NCI-H748 treated with DMSO at 0.1 percent for 48 hours (cell line): Measurements from ENCODE around the gene CHAT.

Experiments used
- DNase-seq: peaks from one replicate; lab custom pipeline; 2025; lab: John Stamatoyannopoulos, UW

The CHAT gene

DNA sequence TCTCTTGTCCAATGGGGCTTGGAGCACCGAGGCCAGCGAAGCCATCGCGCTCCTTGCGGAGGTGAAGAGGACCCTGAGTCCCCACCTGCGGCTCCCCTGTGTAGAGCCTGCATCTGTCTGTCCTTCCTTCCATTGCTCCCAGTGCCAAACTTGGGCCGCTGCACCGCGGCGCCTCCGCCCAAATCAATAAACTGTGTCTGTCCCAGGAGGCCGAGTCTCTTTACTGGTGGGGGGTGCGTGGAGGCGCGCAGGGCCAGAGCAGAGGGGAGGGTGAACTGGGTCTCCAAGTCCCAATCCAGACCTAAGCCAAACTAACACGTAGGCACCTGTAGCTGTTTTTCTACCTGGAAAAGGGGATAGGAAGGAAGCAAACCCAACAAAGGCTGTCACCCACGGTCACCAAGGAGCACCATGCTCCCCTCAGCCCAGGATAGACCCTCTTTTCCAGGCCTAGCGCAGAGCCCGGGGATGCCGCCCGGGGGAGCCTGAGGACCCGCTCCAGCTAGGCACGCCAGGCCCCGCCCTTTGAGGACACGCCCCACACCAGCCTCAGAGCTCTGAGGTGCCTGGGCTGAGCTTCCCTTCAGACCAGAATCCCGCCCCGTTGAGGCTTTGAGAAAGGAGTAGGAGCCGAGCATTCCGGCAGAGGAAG, 1.2 kb upstream of the CHAT start:
- DNase-seq: no peak

DNA sequence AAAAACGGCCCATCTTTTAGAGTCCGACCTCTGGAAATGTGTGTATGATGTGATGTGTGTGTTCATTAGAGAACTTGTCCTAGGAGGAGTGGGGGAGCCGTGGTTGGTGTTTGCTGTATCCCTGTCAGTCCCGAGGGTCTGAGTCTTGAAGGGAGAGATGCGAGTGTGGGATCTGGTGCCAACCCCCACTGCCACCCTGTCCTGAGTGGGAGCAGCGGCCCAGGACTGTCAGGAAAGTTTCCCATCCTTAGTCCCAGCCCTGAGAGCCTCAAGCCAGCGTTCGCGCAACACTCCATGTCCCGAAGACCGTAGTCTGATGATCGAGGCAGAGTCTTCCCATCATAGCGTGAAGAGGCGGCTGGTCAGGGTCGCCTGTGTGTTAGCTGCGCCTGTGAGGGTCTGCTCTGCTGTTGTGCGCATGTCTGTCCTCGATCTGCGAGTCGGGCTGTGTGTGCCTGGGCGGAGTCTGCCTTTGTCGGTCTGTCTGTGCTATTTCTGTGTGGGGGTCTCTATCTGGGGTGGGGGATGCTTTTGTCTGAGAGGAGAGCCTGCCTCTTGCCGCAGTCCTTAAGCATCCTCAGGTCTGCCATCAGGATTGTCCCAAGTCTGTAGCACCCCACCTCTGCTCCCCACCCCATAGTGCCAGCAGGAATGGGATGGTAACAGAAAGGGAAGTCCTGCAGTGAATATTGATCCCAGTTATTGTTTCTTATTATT, 514 bp upstream of the CHAT start:
- no peak for DNase-seq

DNA sequence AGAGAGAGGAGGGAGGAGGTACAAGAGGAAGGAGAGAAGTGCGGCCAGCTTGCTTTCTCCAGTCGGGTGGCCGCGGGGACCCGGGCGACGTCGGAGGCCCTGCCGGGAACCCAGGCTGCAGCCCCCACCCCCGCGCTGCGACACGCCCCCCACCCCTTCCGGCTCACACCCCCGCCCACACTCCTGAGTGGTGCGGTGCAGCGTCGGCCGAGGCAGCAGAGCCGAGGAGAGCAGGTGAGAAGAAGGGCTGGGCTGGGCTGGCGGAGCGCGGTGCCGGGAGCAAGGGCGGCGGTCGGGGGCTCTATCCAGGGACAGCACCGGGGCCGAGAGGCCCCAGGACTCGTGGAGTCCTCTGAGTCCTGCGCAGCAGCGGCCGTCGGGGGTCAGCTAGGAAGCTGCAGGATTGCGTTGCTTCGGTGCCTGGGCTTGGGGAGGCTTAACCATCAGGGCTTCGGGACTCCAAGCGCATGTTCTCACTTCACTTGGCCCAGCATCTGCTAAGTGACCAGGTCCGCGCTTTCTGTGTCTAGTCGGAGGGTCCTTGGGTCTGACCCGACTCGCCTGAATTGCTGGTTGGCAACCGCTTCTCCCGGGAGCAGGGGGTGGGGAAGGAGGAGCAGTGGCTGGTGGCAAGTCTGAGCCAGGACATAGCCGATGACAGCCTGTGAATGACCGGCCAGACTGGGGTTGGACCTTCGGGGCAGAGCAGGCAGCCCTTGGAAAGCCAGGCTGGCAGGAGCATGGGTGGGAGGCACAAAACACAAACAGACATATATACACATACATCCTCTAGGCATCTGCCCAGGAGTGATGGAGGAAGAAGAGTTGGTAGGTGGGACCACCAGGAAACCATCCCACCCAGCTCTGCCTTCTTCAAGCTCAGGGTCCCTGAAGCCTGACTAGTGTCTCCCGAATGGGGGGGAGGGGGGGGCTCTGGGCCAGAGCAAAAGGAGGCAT, 683 bp downstream of the CHAT start:
- no peak for DNase-seq

DNA sequence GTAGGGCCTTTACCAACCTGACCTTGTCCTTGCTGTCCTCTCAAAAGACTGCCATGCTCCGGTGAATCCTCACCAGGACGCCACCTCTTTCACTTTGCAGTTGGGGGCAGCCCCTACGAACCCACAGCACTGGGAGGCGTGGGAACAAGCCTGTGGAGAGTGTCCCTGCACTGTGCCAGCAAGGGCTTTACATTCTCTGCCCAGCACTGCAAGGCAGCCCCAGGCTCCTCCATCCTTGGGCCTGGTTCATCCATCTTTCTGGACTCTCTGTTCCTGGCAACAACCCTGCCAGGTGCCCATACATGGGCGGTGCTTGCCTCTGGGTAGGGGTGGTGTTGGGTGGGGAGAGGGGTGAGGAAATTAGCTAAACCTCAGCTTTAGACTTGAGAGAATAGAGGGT, 1.4 kb downstream of the CHAT start:
- DNase-seq: no peak

DNA sequence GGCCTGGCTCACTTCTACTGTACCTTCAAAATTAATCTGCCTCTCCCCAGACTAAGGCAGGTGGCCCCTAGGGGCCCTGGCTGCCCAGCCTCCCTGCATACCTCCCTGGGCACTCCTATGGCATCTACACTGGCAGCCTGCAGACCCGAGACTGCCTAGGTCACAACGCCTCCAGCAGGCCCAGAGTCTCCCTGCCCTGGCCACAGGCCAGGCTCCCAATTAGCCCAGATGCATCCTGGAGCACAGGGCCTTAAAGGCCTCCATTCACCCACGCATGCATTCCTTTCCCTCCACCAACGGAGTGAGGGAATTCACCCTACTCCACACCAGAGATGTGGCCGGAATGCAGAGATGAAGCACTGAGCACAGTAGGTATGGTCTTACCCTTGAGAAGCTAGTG, 1.9 kb downstream of the CHAT start:
- DNase-seq: no peak

DNA sequence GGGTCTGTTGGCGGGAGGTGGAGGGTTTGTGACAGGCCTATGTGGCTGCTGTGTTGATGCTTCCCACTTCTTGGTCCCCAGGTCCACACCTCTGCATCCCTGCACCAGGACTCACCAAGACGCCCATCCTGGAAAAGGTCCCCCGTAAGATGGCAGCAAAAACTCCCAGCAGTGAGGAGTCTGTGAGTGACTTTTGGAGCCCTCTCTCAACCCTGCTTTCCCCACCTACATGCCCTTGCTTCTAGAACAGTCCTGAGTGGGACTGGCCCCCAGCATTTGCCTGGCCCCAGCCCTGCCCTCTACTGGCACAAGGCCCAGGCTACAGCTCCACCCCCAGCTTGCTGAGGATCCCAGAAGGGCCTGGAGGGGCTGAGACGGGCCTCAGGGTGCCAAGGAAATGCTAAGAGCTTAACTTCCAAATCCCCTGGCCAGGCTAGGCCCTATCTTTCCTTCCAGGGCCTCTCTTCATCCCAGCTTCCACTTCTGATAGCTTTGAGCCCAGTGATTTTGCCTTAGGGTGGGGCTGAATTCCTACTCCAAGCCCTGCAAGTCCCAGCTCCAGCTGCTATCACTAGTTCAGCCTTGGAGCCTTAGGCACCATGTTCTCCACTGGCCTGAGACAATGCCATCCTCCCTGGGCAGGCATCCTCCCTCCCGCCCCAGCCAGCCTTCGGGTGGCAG, 2.7 kb downstream of the CHAT start:
- DNase-seq: no peak

DNA sequence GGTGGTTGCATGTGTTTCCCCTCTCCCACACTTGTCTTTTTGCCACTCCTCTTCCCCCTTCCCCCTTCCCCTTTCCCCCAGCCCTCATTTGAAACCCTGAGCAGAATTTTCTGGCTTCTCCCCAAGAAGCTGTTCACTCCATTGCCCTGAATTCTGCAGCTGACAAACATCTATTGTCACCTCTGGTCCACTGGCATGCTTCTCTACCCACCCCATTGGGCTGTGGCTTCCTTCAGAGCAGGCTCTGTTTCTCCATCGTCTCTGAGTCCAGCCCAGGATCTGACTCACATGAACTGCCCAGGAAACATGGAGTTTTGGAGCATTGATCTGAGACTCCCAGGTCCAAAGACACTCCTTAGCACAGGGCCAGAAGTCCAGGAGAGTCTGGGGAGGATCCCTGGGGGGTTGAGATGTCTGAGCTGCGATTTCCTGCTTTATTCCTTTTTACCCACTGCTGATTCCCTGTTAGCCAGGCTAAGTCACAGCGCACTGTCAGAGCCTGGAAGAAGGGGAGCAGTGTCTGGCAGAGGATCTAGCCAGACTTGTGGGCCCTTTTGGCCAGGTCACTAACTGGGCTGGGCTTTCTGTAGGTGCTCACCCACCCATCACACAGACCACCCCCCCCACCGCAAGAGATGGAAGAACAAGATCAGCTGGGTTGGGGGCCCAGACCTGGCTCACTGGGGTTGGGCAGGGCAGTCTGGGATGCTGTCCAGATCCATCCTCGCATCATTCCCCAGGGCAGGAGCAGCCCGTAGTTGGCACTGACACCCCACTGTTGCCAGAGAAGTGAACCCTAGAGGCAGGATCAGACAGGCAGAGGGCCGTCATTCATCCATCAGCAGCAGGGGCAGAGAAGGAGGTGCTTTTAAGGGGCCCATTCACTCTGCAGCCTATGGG, 3.5 kb downstream of the CHAT start:
- DNase-seq: no peak

DNA sequence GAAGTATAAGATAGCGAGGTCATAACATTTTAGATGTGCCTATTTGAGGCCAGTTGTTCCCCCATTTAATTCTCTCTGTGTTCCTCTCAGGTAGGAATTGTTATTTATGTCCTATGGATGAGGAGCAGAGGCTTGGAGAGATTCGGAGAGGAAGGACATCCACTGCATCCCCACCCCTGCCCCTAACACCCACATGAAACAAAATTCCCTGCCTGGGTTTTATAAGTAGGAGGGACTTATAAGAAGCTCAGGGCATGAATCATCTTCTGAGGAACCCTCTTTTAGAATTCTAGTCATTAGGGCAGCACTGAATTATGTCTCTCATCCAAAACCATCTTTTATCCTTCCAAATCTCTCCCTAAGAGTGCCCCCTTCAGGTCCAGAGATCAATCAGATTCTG, 5.0 kb downstream of the CHAT start:
- no peak for DNase-seq

DNA sequence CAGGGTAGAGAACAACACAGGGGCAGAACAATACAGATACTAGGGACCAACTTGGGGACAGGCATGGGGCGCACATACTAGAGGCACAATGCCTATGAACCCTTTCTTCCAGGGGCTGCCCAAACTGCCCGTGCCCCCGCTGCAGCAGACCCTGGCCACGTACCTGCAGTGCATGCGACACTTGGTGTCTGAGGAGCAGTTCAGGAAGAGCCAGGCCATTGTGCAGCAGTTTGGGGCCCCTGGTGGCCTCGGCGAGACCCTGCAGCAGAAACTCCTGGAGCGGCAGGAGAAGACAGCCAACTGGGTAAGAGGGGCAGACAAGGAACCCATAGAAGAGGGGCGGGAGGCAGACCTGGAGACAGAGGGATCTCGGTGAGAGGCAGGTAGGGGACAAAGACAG, 5.8 kb downstream of the CHAT start:
- DNase-seq: no peak

DNA sequence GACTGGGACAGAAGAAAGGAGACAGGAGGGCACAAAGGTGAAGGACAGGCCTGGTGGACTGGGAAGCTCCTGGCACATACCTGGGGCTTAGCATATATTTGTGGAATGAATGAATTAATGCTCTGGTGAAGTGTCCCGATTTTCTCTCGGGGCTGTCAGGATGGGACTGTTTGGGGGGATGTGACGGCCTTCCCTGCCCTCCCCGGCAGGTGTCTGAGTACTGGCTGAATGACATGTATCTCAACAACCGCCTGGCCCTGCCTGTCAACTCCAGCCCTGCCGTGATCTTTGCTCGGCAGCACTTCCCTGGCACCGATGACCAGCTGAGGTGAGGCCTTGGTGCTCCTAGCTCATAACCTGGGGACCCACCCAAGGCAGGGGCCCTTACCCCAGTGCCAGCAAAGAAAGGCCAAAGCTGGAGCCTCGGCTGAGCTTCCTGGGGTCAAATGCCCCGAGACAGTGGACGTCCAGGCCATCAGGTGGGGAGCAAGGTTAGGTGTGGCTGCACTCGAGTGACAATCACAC, 6.5 kb downstream of the CHAT start:
- DNase-seq: no peak

DNA sequence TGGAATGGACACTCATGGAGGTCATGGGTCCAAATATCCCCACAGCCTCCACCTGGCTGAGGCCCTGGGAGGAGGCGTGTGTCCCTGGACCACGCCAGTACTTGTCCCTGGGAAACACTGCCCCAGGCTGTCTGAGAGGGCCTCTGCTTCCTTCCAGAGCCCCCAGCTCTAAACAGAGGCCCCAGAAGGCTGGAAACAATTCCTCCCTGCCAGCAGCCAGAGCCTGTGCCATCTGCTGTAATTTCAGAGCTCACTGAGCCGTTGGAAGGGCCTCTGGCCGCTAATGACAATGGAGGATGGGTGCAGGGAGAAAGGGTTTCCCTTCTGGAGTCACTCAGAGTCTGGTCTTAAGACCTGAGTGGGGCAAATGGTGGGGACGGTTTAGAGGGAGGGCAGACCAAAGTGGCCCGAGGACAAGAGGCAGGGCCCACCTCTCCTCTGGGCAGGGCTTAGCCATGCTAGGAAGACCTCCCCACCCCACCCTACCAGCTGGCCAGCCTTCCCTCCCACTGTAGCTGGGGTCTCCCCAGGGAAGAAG, 7.1 kb downstream of the CHAT start:
- no peak for DNase-seq

DNA sequence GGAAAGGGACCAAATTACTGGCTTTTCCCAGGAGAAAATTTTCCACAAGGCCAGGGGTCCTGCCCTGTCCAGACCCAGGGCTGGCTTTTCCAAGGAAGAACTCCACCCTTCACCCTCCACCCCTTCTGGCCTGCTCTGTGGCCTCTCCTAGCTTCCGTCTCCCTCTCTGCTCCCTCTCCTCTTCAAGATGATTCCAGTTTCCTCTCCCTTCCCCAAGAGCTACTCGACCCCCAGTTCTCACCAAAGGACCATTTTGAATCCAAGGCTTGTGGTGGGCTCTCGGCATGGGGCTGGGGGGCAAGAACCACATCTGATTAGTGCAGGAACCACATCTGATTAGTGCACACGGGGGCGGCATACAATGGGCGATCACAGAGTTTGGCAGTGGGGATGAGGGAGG, 7.7 kb downstream of the CHAT start:
- no peak for DNase-seq

DNA sequence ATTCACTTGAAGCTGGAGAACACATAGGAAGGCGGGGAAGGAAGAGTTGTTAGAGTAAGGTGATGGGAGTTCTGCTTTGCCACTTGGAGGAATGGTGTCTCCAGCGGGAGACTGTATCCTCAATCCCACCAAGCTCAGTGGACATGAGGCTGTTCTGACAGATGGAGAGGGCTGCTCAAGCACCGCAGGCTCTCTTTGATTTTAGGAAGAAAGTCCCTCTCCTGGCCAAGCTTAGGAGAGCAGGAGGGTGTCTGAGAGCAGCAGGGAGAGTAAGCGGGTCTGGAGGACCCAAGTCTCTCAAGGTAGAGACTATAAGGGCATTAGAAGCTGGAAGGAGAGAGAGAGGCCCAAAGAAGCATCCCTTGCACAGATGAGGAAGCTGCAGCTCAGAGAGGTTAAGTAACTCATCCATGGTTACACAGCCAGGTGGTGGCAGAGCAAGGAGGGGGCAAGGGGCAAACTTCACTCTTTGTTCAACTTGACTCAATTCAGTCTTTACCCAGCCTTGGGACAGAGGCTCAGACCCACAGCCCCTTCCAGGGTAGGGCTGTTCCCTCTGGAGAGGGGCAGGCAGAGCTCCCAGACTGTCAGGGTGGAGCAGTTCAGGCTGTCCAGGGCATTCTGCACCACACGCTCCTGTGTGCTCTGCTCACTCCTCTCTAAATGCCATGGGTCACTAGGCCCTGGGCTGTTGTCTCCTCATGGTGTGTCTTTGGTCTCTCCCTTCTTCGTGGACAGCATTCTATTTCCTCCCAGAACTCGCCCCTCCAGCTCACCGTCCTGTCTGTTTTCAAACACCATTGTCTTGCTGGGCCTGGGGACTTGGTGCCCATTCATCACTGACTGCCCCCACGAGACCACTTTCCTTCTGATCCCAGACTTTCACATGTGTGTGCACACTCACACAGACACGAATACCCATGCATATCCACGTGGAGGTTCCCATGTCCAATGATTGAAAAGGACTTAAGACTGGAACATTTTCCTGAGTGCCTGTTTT, 8.9 kb downstream of the CHAT start:
- no peak for DNase-seq

DNA sequence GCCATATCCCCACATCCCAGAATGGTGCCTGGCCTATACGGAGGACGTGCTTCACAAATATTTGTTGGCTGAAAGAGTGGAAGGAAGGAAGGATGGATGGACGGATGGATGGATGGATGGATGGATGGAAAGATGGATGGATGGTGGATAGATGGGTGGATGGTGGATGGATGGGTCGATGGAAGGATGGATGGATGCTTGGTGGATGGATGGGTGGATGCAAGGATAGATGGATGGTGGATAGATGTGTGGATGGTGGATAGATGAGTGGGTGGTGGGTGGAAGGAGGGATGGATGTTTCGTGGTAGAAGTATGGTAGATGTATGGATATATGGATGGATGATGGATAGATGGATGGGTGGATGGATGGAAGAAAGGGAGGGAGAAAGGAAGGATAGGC, 10.8 kb downstream of the CHAT start:
- no peak for DNase-seq

DNA sequence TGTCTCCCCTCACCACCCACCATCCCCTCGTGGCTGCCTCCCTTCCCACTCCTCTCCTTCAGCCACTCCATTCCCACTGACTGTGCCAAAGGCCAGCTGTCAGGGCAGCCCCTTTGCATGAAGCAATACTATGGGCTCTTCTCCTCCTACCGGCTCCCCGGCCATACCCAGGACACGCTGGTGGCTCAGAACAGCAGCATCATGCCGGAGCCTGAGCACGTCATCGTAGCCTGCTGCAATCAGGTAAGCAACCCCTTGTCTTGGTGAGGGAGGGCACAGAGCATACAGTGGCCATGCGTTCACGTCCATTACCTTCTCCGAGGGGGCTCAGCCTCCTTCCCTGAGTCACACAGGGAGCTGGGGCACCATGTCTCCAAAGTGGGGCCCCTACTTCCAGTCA, 11.6 kb downstream of the CHAT start:
- DNase-seq: no peak

DNA sequence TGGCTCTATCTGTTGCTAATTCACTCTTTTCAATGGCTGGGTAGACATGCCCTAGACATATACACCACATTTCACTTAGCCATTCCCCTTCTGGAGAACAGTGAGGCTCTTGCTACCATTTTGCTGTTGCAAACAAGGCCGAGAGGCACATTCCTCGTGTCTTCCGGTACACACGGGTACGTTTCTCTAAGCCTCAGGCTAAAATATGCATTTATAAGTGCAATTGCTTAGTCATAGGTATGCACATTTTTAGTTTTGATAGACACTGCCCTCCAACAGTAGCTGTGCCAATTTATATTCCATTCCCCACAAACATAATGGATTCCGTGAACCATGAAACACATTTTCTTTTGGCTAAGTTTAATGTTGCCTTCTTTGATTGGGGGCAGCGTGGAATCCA, 13.2 kb downstream of the CHAT start:
- no peak for DNase-seq

DNA sequence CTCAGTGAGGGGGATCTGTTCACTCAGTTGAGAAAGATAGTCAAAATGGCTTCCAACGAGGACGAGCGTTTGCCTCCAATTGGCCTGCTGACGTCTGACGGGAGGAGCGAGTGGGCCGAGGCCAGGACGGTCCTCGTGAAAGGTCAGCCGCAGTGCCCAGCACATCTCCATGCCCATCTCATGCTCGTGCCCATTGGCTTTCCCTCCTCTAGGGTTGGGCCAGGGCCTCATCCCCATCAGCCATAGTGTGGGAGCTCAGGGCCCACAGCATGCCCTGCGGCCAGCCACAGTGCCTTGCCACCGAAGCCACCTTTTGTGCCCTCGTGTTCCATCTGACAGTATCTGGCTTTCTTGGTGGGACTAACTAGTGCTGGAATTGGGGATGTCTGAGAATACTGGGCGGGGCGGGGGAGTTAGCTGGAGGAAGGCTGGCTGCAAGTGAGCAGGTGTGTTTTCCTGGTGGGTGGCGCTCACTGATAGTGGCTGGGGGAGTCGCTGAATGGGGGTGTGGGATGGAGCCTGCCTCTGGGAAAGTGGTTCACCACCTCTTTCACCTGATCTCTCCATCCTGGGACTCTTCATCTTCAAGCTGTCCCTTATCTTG, 13.9 kb downstream of the CHAT start:
- DNase-seq: no peak

DNA sequence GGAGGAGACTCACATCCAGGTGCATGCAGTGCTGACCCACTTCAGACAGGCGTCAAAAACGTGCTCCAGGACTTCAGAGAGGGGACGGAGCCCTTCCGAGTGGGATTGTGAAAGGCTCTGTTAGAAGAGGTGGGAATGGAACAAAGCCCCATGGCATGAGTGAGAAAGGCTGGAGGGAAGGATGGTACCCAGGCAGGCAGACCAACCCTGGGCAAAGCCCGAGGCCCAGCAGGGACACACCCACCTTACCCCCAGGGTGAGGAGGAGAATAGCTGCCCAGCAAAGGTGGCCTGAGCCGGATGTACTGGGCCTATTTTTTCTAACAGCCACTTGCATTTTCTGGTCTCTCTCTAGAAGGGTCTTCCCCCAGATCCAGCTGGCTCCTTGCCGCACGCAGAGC, 14.8 kb downstream of the CHAT start:
- no peak for DNase-seq

DNA sequence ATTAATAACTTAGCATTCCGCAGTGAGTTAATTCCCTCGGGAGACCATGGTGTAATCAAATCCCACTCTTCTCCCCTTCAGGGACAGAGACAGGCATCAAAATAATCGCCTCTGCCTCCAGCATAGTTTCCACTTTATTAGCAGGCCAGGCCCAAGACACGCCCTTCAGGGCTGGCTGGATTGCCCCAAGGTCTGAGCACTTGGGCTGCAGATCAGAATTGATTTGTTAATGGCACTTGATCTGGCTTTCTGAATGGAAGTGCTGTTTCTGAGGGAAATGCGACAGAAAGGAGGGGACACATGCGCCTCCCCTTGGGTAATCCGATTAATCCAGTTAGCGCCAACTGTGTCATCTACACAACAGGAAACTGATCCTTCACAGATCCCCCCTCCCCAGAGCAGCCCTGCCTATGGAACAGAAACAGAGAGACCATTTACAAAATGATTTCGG, 15.6 kb downstream of the CHAT start:
- no peak for DNase-seq
